ENCODE results near the gene CHN2. TPM values are rescaled to one million over a fixed set of nuclear protein-coding genes. Genes with fewer than 3 reads are reported as not detected.

The CHN2 gene
- polyA plus RNA-seq, 1 donor = 19.0 TPM

DNA sequence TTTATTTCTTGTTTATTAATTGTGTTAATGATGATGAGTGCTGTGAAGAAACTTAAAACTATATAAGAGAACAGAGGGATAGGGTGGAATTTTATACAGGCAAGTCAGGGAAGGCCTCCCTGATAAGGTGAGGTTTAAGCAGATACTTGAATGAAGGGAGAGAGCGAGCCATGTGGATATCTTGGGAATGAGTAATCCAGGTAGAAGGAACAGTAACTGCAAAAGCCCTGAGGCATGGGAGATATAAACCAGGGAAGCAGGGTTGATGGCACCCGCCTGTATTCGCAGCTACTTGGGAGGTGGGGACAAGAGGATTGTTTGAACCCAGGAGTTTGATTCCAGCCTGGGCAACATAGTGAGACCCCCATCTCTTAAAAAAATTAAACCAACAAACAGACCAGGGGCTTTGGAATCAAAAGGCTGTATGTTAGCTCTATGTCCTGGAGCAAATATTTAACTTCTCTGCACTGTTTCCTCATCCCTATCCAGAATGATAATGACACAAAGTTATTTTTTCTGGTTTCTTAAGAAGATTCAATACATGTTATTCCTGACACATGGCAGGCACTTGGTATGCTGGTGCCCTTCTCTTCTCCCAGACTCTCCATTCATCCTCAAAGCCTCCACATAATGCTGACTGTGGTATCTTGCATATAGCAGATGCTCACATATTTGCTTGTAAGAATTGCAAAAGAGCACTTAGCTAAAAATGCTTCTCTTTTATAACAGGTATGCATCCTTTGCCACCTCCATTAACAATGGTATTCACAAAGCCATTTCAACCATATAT is 169.3 kb downstream of the CHN2 start:
- no peak for DNase-seq

DNA sequence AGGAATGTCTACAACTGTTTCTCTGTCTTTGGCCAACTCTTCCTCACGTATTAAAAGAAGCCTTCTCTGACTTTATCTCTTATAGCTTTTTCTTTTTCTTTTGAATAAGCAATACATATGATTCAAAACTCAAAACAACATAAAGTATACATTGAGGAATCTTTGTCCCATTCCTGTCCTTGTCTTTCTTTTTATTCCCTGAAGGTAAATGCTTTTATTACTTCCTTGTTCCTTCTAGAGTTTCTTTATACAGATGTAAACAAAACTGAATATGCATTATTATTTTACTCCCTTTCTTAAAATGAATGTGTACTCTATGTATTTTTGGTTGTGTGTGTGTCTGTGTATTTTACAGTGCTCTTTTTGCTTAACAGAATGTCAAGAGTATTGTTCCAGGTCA is 170.1 kb downstream of the CHN2 start:
- no peak for DNase-seq

DNA sequence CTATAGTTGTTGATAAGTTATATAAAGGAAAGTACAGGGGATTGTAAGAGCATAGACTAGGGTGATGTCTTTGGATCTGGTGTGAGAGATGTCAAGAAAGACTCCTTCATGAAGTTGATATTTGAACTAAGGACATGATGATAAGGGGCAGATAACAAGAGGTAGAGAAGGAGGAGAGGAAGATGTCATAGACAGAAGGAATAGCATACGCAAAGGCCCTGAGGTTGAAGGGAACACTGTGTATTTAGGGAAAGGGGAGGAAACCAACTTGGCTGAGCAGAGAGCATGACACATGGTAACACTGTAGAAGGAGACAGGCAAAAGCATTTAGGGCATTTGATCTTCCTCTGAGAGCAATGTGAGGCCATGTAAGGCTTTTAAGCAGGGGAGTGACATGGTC is 170.8 kb downstream of the CHN2 start:
- no peak for DNase-seq

DNA sequence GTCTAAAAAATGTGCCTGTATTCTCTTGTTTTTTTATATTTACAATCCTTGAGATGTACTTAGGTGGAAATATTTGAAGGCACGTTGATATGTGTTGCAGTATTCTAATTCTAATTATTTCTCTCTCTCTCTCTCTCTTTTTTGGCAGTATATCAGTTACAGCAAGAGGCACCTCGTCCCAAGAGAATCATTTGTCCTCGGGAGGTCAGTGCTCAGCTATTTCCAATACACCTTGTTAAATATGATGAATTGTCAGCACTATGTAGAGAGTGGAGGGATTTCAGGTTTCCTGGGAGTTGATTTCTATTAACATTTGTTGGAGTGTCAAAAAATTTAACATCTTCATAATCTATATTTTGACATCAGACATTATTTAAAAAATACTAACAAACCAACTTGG is 173.2 kb downstream of the CHN2 start:
- DNase-seq = no peak

DNA sequence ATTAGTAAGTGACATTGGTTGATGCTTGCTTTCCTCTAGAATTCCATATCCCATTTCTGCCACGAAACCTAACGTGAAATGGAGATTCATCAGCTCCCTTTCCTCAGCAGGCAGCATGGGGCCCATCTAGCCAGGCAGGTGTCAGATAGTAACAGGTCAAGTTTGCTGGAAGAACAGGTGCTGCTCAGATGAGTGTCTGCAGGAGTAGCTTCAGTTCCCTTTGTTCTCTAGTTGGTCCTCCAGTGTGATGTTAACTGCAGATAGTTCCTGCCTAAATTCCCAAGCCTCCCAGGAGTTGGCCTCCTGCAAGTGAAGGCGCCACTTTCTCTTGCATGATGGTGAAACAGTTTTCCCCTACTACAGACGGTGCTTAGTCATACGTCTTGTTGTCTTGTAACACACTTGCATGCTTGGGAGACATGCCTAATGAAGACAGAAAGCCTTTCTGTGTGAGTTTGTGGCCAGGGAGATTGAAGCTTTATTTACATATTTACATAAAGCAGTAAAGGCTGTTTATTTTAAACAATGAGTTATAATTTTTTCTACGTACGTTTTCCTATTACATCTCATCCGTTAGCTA is 175.4 kb downstream of the CHN2 start:
- DNase-seq = no peak

DNA sequence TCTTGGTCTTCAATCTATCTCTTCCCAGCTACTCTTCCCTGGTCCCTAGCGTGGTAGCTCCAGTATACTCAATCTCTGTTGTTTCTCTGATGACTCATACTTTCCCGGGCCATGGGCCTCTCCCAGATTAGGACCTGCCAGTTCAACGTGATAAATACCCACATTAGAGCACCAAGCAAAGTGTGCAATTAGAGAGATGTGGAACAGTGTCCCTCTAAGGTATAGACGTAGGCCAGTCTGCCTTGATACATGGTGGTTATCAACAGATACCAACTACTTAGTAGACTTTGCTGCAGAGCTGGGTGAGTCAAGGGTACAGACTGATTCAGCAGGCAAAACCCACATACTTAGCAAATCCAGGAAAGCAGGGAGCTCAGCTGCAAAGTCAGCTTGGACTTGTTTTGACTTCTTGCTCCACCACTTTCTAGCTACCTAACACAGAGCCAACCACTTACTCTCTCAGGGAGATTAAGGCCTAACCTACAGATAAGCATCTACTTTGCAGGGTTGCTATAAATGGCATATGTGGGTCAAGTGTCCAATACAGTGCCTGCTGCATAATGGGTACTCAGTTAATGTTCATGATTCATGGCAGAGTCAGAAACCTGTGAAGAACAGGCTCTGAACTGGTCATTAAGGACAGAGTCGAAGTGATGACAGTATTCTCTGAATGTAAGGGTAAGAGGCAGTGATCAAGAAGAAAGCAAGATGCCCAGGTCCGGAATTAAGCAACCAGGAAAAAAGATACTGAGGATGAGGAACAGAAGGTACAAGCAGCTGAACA is 176.1 kb downstream of the CHN2 start:
- no peak for DNase-seq

DNA sequence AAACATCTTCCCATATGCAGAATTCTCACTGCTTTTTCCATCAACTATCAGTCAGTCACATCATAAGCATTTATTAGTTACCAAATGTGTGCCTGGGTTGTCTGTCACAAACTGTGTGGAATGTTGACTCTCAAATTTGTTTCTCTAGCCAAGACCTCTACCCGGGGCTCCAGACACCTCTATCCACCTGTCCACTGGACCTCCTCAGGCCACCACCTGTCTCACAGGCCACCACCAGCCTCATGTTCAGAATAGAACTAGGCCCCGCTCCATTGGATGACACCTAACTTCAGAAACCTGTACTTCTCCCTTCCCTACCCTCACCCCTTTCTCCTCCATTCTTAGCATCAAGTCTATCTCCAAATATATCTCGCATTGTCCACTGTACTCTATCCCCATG is 176.9 kb downstream of the CHN2 start:
- DNase-seq = no peak

DNA sequence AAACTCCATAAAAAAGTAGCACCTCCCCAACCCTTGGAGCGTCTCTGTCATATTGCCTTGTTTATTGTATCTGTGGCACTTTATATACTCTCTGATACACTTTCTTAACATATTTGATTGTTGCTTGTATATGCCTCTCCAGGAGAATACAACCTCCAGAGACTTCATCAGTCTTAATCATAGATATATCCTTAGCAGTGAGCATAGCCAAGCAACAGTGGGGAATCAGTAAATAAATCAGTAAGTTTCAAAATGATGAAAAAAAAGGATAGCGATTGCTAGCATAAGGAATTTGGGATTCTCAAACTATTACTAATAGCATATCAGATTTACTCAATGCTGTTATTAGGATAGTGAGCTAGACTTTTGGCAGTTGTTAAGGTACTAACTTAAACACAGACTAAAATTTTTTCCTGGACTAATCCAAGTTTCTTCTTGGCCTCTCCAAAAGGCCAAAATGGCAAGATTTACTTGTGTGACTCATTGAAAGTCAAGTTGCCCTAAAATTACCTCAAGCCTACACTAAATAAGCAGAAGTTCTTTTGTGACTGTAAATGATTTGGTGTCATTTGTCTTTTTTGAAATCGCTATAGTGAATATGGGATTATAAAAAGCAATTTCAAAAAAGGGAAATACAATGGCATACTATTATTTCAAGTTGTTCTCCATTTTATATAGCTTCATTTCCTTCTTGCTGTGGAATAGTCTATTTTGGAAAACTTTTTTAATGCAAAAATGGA is 177.9 kb downstream of the CHN2 start:
- no peak for DNase-seq

DNA sequence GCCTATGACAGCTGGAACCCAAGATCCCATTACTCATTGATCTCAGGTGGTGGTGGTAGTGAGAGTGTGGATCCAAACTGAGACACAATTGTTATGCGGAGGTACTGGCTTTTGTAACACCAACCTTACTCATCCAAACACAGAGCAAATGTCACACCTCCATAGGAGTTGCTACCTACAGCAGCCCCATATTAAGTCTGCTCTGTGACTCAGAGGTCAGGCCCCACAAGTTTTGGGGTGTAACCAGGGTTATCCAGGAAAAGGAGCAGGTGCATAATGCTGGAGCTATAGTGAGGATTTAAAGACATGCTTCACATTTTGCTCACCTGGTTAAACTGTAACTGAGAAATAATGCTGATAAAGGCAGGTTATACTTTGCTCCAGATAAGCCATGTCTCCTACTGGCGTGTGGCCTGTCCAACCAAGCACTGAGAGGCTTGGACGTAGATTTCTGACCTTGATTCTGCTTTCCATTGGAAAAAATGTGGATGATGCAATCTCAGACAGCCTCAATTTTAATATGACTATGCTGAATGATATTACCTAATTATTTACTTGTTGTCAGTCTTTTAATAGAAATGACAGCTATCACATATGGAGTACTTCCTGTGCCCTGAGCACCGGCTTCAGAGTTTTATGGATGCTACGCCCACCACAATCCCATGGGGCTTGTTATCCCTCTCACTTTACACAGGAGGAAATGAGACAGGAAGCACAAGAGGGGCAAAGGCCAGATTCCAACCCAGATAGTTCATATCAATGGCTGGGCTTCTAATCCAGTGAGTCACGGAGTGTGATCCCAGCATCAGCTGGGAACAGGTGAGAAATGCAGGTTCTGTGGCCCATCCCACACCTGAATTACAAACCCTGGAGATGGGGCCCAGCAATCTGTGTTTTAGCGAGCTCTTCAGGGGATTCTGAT is 181.3 kb downstream of the CHN2 start:
- DNase-seq = no peak

DNA sequence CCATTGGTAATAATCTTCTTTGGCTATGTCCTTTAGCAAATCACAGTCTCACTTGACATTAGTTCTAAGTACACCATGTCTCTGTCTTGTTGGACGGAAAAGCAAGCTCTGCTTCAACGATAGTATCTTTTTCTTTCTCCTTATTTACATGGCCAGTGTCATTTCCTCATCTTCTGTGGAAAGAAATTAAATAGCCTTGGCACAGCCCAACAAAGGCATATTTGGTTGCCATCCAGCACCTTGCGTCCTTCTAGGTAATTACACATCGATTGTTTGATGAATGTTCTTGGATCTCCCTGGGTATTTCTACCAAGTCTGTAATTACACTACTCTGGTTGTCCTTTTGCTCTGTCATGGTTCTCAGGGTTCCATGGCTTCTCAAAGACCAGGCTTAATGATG is 183.1 kb downstream of the CHN2 start:
- DNase-seq = no peak

DNA sequence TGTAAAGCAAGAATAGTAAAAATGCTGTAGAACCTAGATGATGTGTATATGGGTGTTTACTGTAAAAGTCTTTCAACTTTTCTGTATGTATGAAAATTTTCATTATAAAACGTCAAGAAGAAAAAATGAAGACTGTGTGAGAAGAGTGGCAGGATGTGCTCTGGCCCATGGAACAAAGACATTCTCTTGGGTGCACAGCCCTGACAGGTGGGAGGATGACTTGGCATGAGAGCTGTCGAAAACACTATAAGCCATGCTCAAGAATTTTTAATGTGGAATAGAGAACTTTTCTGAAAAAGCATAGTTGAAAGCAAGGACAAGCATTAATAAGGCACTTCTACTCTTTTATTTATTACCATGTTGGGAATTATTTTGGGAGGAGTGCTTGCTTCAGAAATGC is 185.0 kb downstream of the CHN2 start:
- DNase-seq = no peak

DNA sequence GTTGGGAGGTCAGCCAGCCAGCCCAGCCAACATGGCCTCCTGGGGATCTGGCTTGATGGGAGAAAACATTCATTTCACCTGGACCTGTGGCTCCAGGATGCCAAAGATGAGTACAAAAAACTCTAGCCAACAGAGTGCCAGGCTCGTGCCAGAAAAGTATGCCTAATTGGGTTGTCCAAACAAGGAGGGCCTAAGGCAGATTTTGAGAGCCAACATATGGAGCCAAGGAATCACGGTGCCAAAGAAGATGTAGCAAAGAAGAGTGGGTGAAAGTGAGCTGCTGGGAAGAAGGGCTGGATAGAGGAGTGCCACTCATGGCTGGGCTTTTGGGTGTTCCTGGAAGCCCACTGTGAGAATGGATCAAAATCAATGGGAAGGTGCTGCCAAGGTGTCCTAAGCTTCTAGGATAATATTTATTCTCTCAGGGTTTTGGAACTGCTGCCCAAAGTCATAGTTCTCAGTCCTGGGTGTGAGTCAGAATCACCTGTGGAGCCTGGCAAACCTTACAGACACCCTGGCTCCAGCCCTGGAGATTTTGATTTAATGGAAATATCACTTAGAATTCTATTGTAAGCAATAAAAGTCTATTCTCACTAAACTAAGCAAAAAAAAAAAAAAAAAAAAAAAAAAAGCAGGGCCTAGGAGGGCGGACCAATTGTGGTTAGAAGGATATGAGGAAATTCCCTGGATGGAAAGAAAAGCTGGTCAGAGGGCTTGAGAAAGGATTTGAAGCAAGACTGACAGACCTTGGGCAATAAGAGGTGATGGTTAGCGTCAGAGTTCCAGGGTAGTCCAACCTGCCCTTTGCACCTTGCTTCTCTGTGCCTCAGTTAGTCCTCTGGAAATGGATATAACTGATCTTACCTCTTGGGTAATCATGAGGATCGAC is 186.9 kb downstream of the CHN2 start:
- no peak for DNase-seq

DNA sequence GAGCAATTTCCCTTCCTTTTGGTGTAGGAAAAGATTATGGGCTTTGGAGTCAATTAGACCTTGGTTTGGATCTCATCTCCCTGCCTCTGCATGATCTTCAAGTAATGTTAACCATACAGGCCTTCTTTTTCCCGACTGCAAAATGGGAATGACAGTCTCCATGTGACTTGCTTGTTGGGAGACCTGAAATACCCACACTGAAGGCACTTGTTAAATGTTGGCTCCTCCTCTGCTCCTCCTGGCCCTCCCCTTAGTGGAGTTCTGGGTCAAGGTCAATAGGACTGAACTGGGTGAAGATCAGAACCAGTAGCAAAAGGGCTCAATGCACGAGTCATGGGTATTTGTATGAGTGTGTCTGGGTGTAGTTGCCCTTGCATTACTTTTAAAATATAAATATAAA is 189.7 kb downstream of the CHN2 start:
- no peak for DNase-seq

DNA sequence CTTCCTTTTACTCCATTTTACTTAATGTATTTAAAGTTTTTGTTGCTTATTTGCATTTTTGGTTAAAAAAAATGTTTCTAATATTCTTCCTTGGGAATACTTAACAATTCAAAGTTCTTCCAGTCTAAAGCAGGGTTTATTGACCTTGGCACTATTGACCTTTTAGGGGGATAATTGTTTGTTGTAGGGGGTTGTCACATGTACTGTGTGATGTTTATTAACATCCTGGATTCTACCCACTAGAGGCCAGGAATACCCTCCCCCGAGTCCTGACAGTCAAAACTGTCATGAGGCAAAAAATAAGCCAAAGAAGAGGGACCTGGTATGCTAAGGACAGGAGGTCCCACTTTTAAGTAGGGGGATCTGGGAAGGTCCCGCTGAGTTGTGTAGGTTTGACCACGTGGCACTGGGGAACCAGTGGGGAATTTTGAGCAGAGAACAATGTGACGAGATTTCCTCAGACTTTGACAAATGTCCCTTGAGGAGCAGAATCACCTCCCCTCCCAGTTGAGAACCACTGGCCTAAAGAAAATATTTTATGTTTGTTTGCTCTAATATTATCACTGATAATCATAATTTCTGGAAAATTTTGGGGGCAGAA is 190.7 kb downstream of the CHN2 start:
- DNase-seq = no peak

DNA sequence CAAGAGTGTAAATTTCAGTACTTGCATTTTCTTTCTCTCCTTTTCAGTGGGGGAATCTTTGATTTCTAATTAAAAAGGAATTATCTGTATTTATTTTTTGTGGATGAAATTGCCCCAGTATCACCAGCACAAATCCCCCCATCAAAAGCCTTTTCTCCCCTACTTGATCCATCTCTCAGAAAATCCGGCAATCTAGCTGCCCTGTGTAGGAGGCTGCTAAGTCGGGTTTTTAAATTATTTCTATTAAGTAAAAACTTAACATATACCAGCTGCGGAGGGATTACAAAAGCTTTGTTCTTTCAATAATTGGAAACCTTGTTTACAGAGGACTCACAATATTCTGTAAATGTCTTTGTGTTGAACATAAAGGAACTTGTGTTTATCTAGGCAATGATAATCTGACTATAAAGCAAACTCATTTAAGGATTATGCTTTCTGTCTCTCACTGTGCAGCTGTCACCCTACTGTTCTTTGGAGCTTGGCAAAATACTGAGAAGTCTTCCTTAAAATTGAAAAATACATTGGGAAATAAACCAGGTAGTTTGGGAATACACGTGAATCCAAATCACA is 191.7 kb downstream of the CHN2 start:
- DNase-seq = no peak

DNA sequence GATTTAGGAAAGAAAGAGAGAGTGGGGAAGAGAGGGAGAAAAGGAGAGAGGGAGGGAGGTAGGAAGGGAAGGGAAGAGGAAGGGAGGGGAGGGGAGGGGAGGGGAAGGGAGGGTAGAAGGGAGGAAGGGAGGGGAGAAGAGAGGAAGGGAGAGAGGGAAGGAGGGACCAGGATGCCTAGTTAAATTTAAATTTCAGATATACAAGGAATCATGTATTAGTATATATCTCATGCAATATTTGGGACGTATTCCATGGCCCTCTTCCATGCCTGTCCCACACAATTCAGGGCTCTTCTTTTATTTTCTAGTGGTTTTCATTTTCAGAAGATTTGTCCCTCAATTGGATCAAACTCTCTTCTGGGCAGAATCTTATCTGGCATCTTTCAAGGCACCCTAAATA is 196.7 kb downstream of the CHN2 start:
- DNase-seq = no peak

DNA sequence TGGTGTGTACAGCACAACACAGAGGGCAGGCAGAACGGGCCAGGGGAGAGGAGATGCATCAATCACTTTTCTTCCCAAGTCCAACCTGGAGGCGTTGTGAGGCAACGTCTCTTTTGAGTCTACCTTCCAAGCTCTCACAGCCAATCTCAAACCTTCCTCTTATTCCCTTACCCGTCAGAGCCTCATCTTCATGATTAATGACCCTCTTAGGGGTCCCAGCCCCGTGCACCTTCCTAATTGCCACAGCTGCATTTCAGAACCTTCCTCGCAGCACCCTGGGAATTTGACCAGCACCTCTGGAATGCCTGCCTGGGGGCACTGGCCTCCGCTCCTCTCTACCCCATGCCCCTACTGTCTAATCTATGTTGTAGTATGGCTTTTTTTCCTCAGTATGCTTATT is 199.7 kb downstream of the CHN2 start:
- DNase-seq = no peak

DNA sequence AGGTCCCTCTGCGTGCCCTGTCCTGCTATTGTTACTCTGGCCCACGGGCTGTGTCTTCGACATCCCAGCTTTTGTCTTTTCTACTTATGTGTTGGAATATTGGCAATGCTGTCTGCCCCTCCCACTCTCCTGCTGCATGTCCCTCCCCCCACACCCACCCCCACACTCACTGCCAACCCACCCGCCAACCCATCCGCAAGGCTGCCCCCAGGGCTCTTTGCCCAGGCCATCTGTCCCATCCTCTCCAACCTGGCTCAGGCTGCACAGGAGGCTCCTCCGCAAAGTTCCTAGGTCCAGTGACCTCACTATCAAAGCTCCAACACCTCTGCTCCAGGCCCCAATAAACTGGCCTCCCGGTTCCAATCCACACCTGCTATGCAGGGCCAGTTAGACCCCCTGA is 202.0 kb downstream of the CHN2 start:
- no peak for DNase-seq

DNA sequence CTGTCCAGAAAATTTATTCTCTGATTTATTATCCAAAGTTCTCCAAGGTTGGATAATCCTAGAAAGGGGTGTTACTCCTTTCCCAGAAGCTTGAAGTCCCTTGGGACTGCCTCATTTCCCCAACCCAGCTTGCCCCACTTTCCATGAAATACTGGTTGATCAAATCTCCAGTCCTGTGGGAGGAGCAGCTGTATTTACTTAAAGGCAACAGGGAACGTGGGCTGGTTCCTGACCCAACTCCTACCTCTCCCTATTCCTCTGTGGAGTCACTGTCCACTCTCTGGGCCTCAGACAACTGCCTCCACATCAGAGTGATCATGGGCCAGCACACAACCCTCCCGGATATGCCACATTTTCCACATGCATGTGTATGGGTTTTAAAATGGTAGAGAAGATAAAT is 202.8 kb downstream of the CHN2 start:
- no peak for DNase-seq

DNA sequence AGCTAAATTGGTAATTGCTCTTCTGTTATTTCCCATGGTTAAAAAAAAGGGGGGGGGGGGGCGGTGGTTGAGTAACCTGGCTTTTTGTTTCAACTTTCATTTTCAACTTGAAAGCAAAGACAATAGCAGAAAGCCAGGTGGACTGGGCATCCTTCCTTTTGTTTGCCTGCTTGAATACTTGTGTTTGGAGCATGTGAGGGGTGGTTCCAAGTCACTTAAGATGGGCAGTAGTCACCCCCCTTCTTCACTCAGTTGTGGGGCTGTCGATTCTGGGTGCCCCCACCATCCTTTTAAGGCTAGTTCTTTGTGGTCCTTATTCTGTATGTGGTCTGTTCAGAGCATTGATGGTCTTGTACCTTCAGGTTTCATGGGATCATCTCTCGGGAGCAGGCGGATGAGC is 203.4 kb downstream of the CHN2 start:
- no peak for DNase-seq
